Neutrophil (primary cell): ENCODE measurements around the gene RAB5B.

ENCODE experiments used
- H3K27ac ChIP-seq: fragments of 200-600 bp; sonication (generic); 2 replicates; pipeline ENCODE4 v1.5.1; 2016; ENCODE audit warnings: mild to moderate bottlenecking, moderate library complexity
- H3K27me3 ChIP-seq: fragments of 200-600 bp; sonication (generic); 2 replicates; pipeline ENCODE4 v1.6.0; 2016; ENCODE audit warnings: mild to moderate bottlenecking
- H3K36me3 ChIP-seq: fragments of 200-600 bp; sonication (generic); 2 replicates; pipeline ENCODE4 v1.5.1; 2017
- H3K4me1 ChIP-seq, 2 experiments: fragments of 200-600 bp in 1 of 2; sonication (generic) in 1 of 2; 1 replicate in 1 of 2; 2 replicates in 1 of 2; pipeline versions ENCODE4 v1.5.1 to v1.6.1; 2013 to 2016; ENCODE audit warnings: low read depth in 1 of 2, low read length in 1 of 2, mild to moderate bottlenecking in 1 of 2, moderate library complexity in 1 of 2; ENCODE audit not compliant: control insufficient read depth in 1 of 2, insufficient read depth in 1 of 2
- H3K4me3 ChIP-seq, 2 experiments: fragments of 200-600 bp in 1 of 2; sonication (generic) in 1 of 2; 1 replicate in 1 of 2; 2 replicates in 1 of 2; pipeline ENCODE4 v1.5.1; 2013 to 2016; ENCODE audit warnings: low read depth in 1 of 2, low read length in 1 of 2, mild to moderate bottlenecking in 1 of 2, moderate library complexity in 1 of 2
- H3K9me3 ChIP-seq: fragments of 200-600 bp; sonication (generic); 2 replicates; pipeline ENCODE4 v1.5.1; 2016
- TF ChIP-seq, protein P1 (sequence below): fragments of 200-600 bp; sonication (generic); IDR thresholded peaks from 2 replicates; pipeline ENCODE4 v1.5.1; 2016; ENCODE audit warnings: antibody characterized with exemption

RAB5B gene

GRCh38 chr12:55965240-55965639 lies 8.6 kb upstream of the RAB5B start:
- Histone ChIP-seq H3K4me3 (no peak overlapping the region), H3K36me3 (no peaks in the 10 kb centered on the region)
- TF ChIP-seq, protein P1, sequence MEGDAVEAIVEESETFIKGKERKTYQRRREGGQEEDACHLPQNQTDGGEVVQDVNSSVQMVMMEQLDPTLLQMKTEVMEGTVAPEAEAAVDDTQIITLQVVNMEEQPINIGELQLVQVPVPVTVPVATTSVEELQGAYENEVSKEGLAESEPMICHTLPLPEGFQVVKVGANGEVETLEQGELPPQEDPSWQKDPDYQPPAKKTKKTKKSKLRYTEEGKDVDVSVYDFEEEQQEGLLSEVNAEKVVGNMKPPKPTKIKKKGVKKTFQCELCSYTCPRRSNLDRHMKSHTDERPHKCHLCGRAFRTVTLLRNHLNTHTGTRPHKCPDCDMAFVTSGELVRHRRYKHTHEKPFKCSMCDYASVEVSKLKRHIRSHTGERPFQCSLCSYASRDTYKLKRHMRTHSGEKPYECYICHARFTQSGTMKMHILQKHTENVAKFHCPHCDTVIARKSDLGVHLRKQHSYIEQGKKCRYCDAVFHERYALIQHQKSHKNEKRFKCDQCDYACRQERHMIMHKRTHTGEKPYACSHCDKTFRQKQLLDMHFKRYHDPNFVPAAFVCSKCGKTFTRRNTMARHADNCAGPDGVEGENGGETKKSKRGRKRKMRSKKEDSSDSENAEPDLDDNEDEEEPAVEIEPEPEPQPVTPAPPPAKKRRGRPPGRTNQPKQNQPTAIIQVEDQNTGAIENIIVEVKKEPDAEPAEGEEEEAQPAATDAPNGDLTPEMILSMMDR, result no peak

DNA sequence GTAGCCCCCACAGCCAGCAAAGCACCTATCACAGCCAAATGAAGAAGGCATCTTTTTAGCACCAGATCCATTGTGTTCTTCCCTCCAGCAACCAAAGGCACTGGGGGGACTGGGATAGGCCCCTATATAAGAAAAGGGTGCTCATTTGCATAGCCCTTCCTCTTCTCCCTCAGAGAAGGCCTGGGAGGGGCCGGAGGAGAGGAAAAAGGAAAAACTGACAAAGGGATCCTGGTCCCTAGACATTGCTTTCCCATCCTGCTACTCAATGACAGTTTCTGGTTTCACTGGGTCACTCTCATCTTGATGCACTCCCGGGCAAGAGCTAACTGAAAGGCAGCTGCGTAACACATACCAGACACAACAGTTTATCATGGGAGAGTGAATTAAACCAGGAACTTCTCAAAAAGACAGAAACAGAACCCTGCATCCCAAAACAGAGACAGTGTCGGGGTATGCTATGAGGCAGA lies 7.9 kb upstream of the RAB5B start, which contains the start of gene PMEL:
TSS of gene PMEL (minus strand) at position 102 of the 467 bp plus-strand sequence. CDS start at position 71, 31 bp downstream.
- peak within 1 kb of the TSS; percentile 53 for H3K27ac ChIP-seq
- TF ChIP-seq, protein P1, result no peak
- H3K9me3 ChIP-seq, result no peaks in the 10 kb centered on the region

More at GRCh38 chr12:55965240-55965639, 8.6 kb upstream of the RAB5B start:
- no peaks in the 10 kb centered on the region for H3K27me3 ChIP-seq
- no peaks in the 10 kb centered on the region for H3K9me3 ChIP-seq
- H3K27ac ChIP-seq, result no peak overlapping the region
- H3K4me1 ChIP-seq, result peaks cover 15 to 22% of the 10 kb centered on the region in 2 experiments

DNA sequence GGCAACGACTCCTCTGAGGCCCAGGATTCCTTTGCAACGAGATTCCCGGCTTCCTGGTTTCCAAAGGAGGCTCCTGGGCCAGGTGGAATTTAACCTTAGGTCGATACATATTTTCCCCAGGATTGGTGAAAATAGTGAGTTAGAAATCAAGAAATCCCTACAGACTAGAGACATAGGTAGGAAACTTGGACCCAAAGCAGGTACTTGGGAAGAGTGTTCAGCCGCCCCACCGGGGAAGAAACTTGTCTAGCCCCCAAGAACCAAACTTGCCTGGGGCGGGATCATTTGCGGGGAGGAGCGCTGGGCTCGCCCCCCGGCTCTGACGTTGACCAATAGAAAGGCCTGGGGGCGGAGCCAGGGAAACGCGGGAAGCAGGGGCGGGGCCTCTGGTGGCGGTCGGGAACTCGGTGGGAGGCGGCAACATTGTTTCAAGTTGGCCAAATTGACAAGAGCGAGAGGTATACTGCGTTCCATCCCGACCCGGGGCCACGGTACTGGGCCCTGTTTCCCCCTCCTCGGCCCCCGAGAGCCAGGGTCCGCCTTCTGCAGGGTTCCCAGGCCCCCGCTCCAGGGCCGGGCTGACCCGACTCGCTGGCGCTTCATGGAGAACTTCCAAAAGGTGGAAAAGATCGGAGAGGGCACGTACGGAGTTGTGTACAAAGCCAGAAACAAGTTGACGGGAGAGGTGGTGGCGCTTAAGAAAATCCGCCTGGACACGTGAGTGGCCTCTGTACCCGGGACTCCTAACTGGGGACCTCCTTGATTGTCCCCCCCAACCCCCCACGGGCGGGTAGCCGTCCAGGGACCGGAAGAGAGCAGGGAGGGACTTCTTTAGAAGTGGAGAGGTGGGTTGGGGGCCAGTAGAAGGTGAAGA lies 7.2 kb upstream of the RAB5B start, which contains the start of gene CDK2:
TSS of gene CDK2 (plus strand) at position 423 of the 874 bp plus-strand sequence. CDS start at position 602, 179 bp downstream.
- Histone ChIP-seq H3K27me3 (no peaks in the 10 kb centered on the region), H3K4me3 (peak within 1 kb of the TSS; percentile 78 to 91), H3K4me1 (peaks cover 15 to 22% of the 10 kb centered on the region in 2 experiments), H3K36me3 (no peaks in the 10 kb centered on the region), H3K27ac (peak within 1 kb of the TSS; percentile 53), H3K9me3 (no peaks in the 10 kb centered on the region)
- TF ChIP-seq, protein P1, result no peak

More for the DNA sequence above, 7.9 kb upstream of the RAB5B start, which contains the start of gene PMEL:
- Histone ChIP-seq H3K27me3 (no peaks in the 10 kb centered on the region), H3K4me1 (peaks cover 15 to 22% of the 10 kb centered on the region in 2 experiments), H3K36me3 (no peaks in the 10 kb centered on the region), H3K4me3 (peak within 1 kb of the TSS; percentile 78 to 91)

- Histone ChIP-seq H3K4me1 (peaks cover 24 to 34% of the 10 kb centered on the region in 2 experiments), H3K27me3 (no peaks in the 10 kb centered on the region), H3K9me3 (no peaks in the 10 kb centered on the region), H3K27ac (no peak overlapping the region), H3K4me3 (no peak overlapping the region), H3K36me3 (no peaks in the 10 kb centered on the region)
- TF ChIP-seq, protein P1, result no peak
Measured at GRCh38 chr12:55969356-55969755, 4.5 kb upstream of the RAB5B start.

DNA sequence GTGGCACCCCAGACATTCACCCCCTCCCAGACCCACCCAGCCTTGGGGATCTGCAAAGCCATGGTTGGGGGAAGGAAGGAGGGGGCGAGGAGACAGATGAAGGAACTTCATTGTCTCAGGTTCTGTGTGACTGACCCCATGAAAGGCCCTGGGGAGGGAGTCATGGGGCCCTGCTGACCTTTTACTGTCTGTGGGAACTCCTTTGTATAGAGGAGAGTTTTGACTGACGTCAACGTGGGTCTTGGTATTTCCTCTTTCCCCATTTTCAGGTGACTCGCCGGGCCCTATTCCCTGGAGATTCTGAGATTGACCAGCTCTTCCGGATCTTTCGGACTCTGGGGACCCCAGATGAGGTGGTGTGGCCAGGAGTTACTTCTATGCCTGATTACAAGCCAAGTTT lies 3.1 kb upstream of the RAB5B start:
- H3K4me1 ChIP-seq, result peaks cover 35 to 48% of the 10 kb centered on the region in 2 experiments
- H3K36me3 ChIP-seq, result no peaks in the 10 kb centered on the region
- H3K27ac ChIP-seq, result no peak overlapping the region
- TF ChIP-seq, protein P1, result no peak
- no peaks in the 10 kb centered on the region for H3K9me3 ChIP-seq
- no peaks in the 10 kb centered on the region for H3K27me3 ChIP-seq
- no peak overlapping the region for H3K4me3 ChIP-seq
